PC-9 (cell line): ENCODE results near the gene TUBB2B.

Experiments
- CTCF ChIP-seq: fragments of 200-600 bp; sonication (generic); conservative IDR thresholded peaks from 2 replicates; pipeline ENCODE4 v1.6.1; 2017; ENCODE audit warnings: mixed run types, antibody characterized with exemption, mild to moderate bottlenecking, moderate library complexity
- EZH2 ChIP-seq: fragments of 200-600 bp; sonication (generic); IDR thresholded peaks from 2 replicates; pipeline ENCODE4 v1.8.0; 2017; ENCODE audit warnings: antibody characterized with exemption, low read depth

GRCh38 chr6:3245216-3245615, 17.8 kb upstream of the TUBB2B start:
- TF ChIP-seq CTCF (no peak), EZH2 (no peak)
